Adipose tissue (tissue), 3 donors: Measurements from ENCODE around the gene NXF1. TPM values are rescaled to one million over a fixed set of nuclear protein-coding genes. Genes with fewer than 3 reads are reported as not detected.
"Not testable (repeated sequence)": the region's sequence is repeated elsewhere in the genome, so short reads cannot be mapped to it uniquely, and the experiment has no call there.

Experiments
- H3K27ac ChIP-seq: one replicate; pipeline ENCODE4 v1.5.1; 2013; ENCODE audit warnings: low read depth, low read length
- WGBS, 3 donors: extraction: QIAGEN DNeasy Blood & Tissue Kit; methylation state at CpG; one replicate each; pipeline ENCODE4 v1.1.7; 2013; 5-methylcytosine and 5-hydroxymethylcytosine counted together
- polyA plus RNA-seq, 3 donors: library from polyadenylated mRNA; stranded (reverse); fragments of 200-250 nt; gene quantifications; one replicate each; pipeline ENCODE4 v1.2.3, GENCODE V29; 2013
- donor health status: healthy with polysubstance abuse.
- donor health status: Bipolar disorder and iron deficiency.
- donor health status: healthy.

NXF1 gene
- polyA plus RNA-seq, 3 donors: 45.1 to 85.1 (median 68.3) TPM

DNA sequence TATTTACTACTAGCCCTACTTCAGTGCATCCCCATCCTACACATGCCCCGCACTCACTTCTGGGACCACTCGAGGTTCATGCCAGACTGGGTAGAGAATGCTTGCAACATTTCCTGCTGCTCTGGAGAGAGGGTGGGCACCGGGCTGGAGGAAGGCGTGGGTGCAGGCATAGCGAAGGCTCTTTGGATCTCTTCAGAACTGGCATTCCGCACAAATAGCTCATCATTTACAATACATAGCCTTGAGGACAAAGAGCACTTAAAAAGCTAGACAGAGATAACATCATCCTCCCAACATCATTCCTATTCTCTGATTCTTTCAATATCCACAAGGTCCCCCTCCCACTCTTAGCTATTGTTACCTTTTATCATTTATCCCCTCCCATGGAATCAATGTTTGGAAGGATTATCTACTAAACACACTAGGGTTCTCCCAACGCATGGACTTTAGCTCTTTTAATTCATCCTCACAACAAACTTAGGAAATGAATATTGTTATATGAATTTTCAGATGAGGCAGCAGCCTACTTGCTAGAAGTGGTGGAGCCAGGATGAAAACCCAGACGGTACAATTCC lies 11.0 kb downstream of the NXF1 start:
- no peak overlapping the region for H3K27ac ChIP-seq
- 75 to 91% (median 81%) methylated on average over 8 of the region's 8 CpGs for WGBS, 3 donors

DNA sequence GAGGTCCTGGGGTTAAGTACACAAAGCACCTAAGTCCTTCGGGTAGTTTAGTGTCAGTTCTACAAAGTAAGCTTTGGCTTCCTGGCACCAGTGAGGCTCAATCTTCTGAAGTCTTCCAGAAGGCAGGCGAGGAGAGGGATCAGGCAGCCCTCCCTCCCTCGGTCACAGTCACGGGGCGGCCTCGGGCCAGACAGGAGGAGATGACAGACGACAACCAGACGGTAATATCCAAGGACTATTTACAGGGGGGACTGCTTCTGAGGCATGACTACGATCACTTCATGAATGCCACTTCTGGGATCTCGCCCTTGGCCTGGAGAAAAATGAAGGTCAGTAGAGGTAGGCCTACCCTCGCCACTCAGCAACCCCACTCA lies 13.1 kb downstream of the NXF1 start:
- 23 to 33% (median 28%) methylated on average over 11 of the region's 11 CpGs for WGBS, 3 donors
- no peak overlapping the region for H3K27ac ChIP-seq

DNA sequence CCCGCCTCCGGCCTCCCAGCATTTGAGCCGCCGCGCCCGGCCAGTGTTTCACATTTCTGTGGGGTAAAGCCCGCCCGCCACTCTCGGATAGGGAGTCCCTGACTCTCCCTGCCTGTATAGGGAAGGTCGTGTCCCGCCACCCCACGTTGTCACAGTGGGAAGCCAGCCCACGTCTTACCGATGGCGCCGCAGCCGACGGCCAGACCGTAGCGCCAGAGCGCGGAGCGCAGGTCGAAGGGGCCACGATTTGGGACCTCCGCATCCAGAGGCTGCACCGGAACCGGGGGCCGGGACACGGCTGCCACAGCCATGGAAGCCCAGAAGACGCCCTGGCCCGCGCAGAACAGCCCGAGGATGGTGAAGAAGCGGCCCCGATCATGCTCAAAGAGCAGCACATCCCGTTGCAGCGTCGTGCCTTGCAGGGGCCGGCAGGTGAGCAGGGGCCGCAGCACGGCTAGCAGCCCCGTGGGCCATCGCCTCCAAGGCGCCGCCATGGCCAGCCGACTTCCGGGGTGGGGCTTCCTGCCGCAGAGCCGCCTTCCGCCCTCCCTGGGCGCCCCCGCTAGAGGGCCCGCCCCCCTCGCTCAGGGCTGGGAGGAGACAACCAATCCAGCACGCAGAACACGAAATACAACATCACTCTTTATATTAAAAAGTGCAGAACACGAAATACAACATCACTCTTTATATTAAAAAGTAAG lies 13.6 kb downstream of the NXF1 start, which contains the start of gene TMEM223:
TSS of gene TMEM223 (minus strand) at position 506 of the 701 bp plus-strand sequence. CDS start at position 494, 12 bp downstream.
- 0% methylated on average over 57 to 58 of the region's 58 CpGs for WGBS, 3 donors
- H3K27ac ChIP-seq: no peak within 1 kb of the TSS

DNA sequence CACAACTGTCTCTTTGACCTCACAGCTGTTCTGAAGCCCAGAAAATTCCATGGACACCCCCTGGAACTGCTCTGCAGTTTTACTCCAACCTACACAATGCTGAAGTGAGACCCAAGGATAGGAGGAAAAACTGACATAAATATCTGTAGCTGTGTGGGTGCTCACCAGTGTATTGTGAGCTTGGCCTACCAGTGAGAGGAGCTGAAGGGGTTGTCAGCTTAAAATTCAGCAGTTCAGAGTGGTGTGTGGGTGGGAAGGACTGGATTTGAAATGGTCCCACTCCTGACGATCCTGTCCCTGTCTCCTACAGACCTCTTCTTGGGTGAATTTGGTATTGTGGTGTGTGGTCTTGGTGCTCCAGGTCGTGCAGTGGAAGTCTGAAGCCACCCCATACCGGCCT lies 15.7 kb downstream of the NXF1 start:
- H3K27ac ChIP-seq: no peak overlapping the region
- 64 to 68% (median 65%) methylated on average over 3 of the region's 3 CpGs for WGBS, 3 donors

GRCh38 chr11:62788991-62789390 lies 16.2 kb downstream of the NXF1 start:
- H3K27ac ChIP-seq: no peak overlapping the region
- WGBS, 3 donors: 65 to 79% (median 77%) methylated on average over 5 of the region's 5 CpGs

DNA sequence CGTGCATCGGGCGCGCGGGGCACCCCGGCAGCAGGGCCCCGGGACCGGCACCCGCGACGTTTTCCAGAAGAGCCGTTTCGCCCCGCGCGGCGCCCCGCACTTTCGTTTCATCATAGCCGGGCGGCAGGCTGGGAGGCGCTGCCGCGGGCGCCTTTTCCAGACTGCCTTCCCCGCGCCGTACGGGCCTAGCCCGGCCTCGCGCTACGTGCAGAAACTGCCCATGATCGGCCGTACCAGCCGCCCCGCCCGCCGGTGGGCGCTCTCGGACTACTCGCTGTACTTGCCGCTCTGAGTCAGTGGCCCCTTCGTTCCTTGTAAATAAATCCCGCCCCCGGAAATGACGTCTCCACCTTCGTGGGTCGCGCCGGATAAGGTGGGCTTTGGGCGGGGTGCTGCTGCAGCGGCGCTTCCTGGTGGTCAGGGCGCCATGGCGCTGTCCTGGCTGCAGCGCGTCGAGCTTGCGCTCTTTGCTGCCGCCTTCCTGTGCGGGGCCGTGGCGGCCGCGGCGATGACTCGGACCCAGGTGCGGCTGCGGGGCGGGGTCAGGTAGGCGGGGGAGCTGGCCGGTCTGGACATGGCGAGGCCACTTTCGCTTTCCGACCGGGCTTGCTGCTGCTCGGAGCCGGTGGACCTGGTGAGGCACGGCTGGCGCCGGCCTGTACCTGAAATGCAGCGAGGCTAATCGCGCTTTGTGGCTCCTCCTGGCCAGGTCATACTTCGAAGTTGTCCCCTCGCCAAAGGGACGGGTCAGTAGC lies 18.1 kb downstream of the NXF1 start, which contains the start of gene TMEM179B:
TSS of gene TMEM179B (plus strand) at position 398 of the 755 bp plus-strand sequence. CDS start at position 428, 30 bp downstream.
- 0 to 1% (median 0%) methylated on average over 87 to 88 of the region's 88 CpGs for WGBS, 3 donors
- peak within 1 kb of the TSS; percentile 58 for H3K27ac ChIP-seq

DNA sequence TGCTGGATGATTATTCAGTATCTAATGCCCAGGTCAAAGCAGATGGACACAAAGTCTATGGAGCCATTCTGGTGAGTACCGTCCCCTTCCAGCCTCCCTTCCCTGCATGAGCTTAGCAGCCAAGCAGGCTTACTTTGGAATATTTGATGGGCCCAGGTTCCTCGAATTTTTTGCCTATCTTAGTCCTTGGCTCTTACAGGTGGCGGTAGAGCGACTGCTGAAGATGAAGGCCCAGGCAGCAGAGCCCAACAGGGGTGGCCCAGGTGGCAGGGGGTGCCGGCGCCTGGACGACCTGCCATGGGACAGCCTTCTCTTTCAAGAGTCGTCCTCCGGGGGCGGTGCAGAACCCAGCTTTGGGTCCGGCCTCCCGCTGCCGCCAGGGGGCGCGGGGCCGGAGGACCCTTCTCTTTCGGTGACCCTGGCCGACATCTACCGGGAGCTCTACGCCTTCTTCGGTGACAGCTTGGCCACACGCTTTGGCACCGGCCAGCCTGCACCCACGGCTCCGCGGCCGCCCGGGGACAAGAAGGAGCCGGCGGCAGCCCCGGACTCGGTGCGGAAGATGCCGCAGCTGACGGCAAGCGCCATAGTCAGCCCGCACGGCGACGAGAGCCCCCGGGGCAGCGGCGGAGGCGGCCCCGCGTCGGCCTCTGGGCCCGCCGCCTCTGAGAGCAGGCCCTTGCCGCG lies 18.8 kb downstream of the NXF1 start:
- 1 to 2% (median 1%) methylated on average over 50 to 51 of the region's 51 CpGs for WGBS, 3 donors

GRCh38 chr11:62782753-62783152 lies 22.5 kb downstream of the NXF1 start:
- no peak overlapping the region for H3K27ac ChIP-seq
- WGBS, 3 donors: 91 to 95% (median 94%) methylated on average over 7 of the region's 7 CpGs

More for the DNA sequence above, 18.8 kb downstream of the NXF1 start:
- H3K27ac ChIP-seq: peak overlapping the region; percentile 58

- WGBS, 3 donors: 94 to 96% (median 95%) methylated on average over 3 of the region's 3 CpGs
- H3K27ac ChIP-seq: no peak overlapping the region
Measured at GRCh38 chr11:62778441-62778840, 26.8 kb downstream of the NXF1 start.

- H3K27ac ChIP-seq: no peak overlapping the region
- WGBS, 3 donors: 86 to 97% (median 93%) methylated on average over 2 of the region's 2 CpGs
Measured at GRCh38 chr11:62777389-62777788, 27.9 kb downstream of the NXF1 start.

GRCh38 chr11:62775646-62776045 lies 29.6 kb downstream of the NXF1 start:
- 93 to 94% (median 93%) methylated on average over 17 of the region's 17 CpGs for WGBS, 3 donors
- no peak overlapping the region for H3K27ac ChIP-seq

DNA sequence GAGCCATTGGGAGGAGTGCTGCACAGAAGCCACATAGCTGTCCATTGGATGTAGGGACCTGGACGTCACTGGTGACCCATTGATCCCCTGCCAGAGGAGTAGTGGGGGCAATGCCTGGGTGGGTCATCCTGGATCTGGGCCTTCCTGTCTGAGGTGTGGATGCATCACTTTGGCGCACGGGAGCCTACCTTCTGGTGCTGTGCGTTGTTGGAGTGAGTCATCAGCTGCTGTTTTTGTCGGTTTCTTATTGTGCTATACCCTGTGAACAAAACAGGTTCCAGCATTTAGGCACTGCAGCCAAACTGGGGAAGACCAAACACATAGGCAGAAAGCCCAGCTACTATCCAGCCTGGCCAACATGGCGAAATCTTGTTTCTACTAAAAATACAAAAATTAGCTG lies 30.8 kb downstream of the NXF1 start:
- no peak overlapping the region for H3K27ac ChIP-seq
- 86 to 91% (median 89%) methylated on average over 6 of the region's 6 CpGs for WGBS, 3 donors

DNA sequence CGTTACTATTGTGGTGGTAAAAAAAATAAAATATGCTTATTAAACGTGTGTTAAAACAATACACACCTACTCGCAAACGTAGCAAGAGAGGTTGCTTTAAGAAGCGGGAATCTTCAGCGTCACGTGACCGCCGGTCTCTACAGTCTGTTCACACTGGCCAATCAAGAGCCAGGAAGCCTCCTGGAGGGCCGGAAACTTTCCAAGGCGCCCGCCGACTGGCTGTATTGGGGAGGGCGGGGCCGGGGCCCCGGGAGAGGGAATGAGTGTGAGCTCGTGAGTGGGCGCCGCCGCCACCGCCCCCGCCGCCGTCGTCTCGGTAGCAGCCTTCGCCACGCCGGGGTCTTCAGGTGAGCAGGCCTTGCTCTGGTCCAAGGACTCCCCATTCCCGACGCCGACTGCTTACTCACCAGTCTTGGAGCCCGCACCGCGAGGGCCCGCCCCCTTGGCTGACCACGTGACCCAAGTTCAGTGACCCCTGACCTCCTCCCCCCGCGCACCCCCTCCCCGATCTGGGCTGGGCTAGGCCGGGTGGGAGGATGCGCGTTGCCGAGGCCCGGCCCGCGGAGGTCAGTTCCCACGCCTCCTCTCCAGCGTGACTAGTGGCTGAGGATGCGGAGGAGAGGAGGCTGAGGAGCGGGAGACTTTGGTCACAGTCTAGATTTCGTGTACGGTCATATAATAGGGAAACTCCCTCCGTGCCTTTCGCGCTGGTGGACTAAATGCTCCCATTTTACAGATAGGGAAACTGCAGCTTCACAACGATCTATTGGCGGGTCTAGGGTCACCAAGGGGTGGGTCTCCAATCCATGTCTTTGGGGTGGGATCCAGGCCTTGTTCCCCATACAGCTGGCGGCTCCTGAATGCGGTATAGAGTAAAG lies 33.9 kb downstream of the NXF1 start, which contains the start of gene TAF6L:
TSS of gene TAF6L (plus strand) at position 253 of the 878 bp plus-strand sequence. CDS start 4,388 bp downstream, outside the sequence.
- peak within 1 kb of the TSS; percentile 74 for H3K27ac ChIP-seq
- WGBS, 3 donors: 2 to 3% (median 2%) methylated on average over 55 to 60 of the region's 60 CpGs

- 1 to 2% (median 1%) methylated on average over 18 of the region's 18 CpGs for WGBS, 3 donors
- H3K27ac ChIP-seq: no peak overlapping the region
Measured at GRCh38 chr11:62770778-62771143, 34.5 kb downstream of the NXF1 start.

- H3K27ac ChIP-seq: not testable (repeated sequence)
- 32 to 41% (median 38%) methylated on average over 9 of the region's 9 CpGs for WGBS, 3 donors
Measured at GRCh38 chr11:62760867-62761227, 44.4 kb downstream of the NXF1 start.

DNA sequence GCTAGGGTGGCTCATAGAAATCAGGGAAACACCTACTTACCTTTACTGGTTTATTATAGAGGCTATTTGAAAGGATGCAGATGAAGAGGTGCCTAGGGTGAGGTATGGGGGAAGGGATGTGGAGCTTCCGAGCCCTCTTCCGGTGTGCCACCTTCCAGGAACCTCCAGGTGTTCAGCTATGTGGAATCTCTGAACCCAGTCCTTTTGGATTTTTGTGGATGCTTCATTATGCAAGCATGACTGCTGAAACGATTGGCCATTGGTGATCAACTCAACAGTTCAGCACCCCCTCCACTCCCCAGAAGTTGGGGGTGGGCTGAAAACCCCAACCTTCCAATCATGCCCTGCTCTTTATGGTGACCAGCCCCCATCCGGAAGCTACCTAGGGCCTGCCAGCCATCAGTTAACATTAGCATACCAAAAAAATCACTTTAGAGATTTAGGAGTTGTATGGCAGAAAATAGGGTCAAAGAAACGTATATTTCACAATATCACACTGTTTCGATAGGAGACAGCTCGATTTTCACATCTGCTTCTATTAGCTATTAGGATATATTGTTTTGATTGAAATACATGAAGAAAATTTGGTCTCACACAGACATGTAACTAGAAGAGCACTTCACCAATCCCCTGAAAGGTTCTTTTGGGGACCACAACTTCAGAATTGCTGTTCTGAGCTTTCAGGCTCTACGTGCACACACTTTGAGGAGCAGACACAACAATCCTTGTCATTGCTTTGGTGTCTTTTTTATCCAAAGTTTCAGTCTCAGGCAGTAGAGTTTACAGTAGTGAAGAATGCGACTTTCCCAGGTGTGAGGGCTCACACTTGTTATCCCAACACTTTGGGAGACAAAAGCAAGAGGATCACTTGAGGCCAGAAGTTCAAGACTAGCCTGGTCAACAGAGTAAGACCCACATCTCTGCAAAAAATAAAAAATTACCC lies 47.1 kb downstream of the NXF1 start:
- no peak overlapping the region for H3K27ac ChIP-seq
- 63 to 71% (median 67%) methylated on average over 9 of the region's 9 CpGs for WGBS, 3 donors
